Peyer's patch (tissue), 4 donors: ENCODE data around the gene SMIM21.

Source experiments
- CTCF ChIP-seq, 6 experiments: fragments of 450-650 bp in 4 of 6; fragments of 200-600 bp in 2 of 6; sonication (generic) in 1 of 6; IDR thresholded peaks; one replicate each; pipeline ENCODE4 v1.5.1; 2017 to 2019; ENCODE audit warnings: antibody characterized with exemption in 6 of 6, mild to moderate bottlenecking in 3 of 6, moderate library complexity in 1 of 6
- POLR2A ChIP-seq, 2 donors: fragments of 450-650 bp; IDR thresholded peaks; one replicate each; pipeline ENCODE4 v1.5.1; 2017; ENCODE audit warnings: antibody characterized with exemption in 2 of 2, mild to moderate bottlenecking in 2 of 2, moderate library complexity in 2 of 2

- no peak for TF ChIP-seq CTCF (IDR thresholded peaks at IDR 0.05)
- no peak for TF ChIP-seq POLR2A (IDR thresholded peaks at IDR 0.05)
Observed at GRCh38 chr18:75467851-75468250, 40.3 kb upstream of the SMIM21 start.
